GM12801 (cell line): ENCODE results near the gene ADORA2A.

ENCODE experiments used
- CTCF ChIP-seq: IDR thresholded peaks from one replicate; pipeline ENCODE4 v1.5.1; 2011; ENCODE audit warnings: control low read depth; ENCODE audit not compliant: insufficient read length; ENCODE audit errors: extremely low read depth

Gene ADORA2A

GRCh38 chr22:24427500-24428164, at the start of gene ADORA2A:
Gene ADORA2A (plus strand): TSS chr22:24427599. CDS start chr22:24433405, 5,806 bp downstream.
- no peak for TF ChIP-seq CTCF

- TF ChIP-seq CTCF, result no peak
Measured at GRCh38 chr22:24379536-24379935, 47.9 kb upstream of the ADORA2A start.

GRCh38 chr22:24380220-24380904, 47.0 kb upstream of the ADORA2A start:
- TF ChIP-seq CTCF, result no peak

GRCh38 chr22:24380905-24381230, 46.5 kb upstream of the ADORA2A start:
- no peak for TF ChIP-seq CTCF

GRCh38 chr22:24383061-24383460, 44.3 kb upstream of the ADORA2A start:
- TF ChIP-seq CTCF, result no peak

GRCh38 chr22:24384131-24384530, 43.3 kb upstream of the ADORA2A start:
- TF ChIP-seq CTCF, result no peak

GRCh38 chr22:24386937-24387471, 40.4 kb upstream of the ADORA2A start:
- no peak for TF ChIP-seq CTCF
